Gastroesophageal sphincter (tissue), 4 donors: ENCODE measurements around the gene SCG2. TPM values are rescaled to one million over a fixed set of nuclear protein-coding genes. Genes with fewer than 3 reads are reported as not detected.

Experiments
- ATAC-seq: fragments of 150-250 bp; one replicate; pipeline ENCODE4 v1.9.1; 2016; ENCODE audit warnings: mild to moderate bottlenecking, moderate library complexity
- H3K27ac ChIP-seq, 4 donors: fragments of 200-600 bp; sonication (generic) in 3 of 4; 1 replicate in 3 of 4; 2 replicates in 1 of 4; pipeline ENCODE4 v1.5.1; 2016 to 2019
- H3K27me3 ChIP-seq: fragments of 200-600 bp; sonication (generic); one replicate; pipeline ENCODE4 v1.5.1; 2019
- H3K36me3 ChIP-seq, 2 donors: fragments of 200-600 bp; sonication (generic); one replicate each; pipeline ENCODE4 v1.5.1; 2019; ENCODE audit warnings: control low read depth in 1 of 2
- H3K4me1 ChIP-seq, 3 donors: fragments of 200-600 bp; sonication (generic); 1 replicate in 2 of 3; 2 replicates in 1 of 3; pipeline ENCODE4 v1.5.1; 2016 to 2019; ENCODE audit warnings: control low read depth in 2 of 3
- H3K4me3 ChIP-seq, 2 donors: fragments of 200-600 bp; sonication (generic); one replicate each; pipeline ENCODE4 v1.5.1; 2019; ENCODE audit warnings: mild to moderate bottlenecking in 1 of 2, moderate library complexity in 1 of 2
- H3K9me3 ChIP-seq, 3 donors: fragments of 200-600 bp; sonication (generic); one replicate each; pipeline ENCODE4 v1.5.1; 2017 to 2019; ENCODE audit warnings: control low read depth in 2 of 3
- EP300 ChIP-seq: sonication (generic); formaldehyde crosslinking; IDR thresholded peaks from one replicate; pipeline ENCODE4 v1.6.1; 2017; ENCODE audit warnings: antibody characterized with exemption, mild to moderate bottlenecking
- POLR2A ChIP-seq, 2 donors: fragments of 450-650 bp; IDR thresholded peaks; one replicate each; pipeline ENCODE4 v1.6.1; 2017; ENCODE audit warnings: antibody characterized with exemption in 2 of 2, mild to moderate bottlenecking in 2 of 2, moderate library complexity in 1 of 2
- POLR2AphosphoS5 ChIP-seq: sonication (generic); formaldehyde crosslinking; IDR thresholded peaks from one replicate; pipeline ENCODE4 v1.6.1; 2017; ENCODE audit warnings: antibody characterized with exemption
- WGBS, 2 donors: methylation state at CpG; one replicate each; pipeline ENCODE4 v1.1.5; 2018; ENCODE audit warnings: low coverage in 1 of 2; 5-methylcytosine and 5-hydroxymethylcytosine counted together
- total RNA-seq, 4 donors: library from RNA; depleted of rRNA; stranded (reverse); fragments of >200 nt; gene quantifications; one replicate each; pipeline ENCODE4 v1.1.0, GENCODE V29; 2016
- TF ChIP-seq, protein P1 (sequence below), 4 experiments: fragments of 200-600 bp in 2 of 4; fragments of 450-650 bp in 2 of 4; sonication (generic) in 1 of 4; IDR thresholded peaks; one replicate each; pipeline ENCODE4 v1.5.1; 2017 to 2019; ENCODE audit warnings: antibody characterized with exemption in 4 of 4, mild to moderate bottlenecking in 2 of 4, moderate library complexity in 2 of 4

The SCG2 gene, protein sequence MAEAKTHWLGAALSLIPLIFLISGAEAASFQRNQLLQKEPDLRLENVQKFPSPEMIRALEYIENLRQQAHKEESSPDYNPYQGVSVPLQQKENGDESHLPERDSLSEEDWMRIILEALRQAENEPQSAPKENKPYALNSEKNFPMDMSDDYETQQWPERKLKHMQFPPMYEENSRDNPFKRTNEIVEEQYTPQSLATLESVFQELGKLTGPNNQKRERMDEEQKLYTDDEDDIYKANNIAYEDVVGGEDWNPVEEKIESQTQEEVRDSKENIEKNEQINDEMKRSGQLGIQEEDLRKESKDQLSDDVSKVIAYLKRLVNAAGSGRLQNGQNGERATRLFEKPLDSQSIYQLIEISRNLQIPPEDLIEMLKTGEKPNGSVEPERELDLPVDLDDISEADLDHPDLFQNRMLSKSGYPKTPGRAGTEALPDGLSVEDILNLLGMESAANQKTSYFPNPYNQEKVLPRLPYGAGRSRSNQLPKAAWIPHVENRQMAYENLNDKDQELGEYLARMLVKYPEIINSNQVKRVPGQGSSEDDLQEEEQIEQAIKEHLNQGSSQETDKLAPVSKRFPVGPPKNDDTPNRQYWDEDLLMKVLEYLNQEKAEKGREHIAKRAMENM
- 1 to 10 TPM in 3 of 4 donors, under 1 TPM in 1; 0.78 to 8.4 (median 3.5) TPM for total RNA-seq

DNA sequence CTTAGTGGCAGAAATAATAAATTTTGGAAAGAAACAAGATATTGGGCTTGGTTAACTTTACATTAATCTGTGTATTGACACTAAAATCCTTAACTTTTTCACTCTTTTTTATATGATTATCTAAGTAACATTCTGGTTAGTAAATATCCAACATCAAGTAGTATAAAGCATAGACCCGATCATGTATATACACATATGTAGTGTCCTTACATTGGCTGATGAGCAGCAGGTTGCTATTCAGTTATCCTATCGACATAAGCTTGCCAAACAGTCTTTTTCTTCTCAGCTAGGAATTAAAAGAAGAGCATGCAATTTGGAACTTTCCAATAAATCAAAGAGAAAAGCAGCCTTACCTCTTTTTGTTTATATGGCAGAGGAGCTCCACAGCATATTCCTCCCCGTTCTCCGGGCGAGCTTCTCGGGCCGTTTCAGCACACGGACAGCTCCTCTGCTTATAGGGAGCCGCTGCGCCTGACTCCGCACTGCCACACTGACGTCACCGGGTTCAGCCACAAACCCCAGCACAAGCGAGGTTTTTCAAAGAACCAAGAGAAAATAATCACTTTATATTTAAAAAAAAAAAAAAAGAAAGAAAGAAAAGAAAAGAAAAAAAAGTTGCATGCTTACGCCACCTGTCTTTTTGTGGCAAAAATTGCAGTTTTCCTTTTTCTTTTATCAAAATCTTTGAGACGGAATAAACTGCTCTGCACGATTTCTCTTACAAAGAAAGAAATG lies at the start of gene SCG2:
Gene SCG2 (minus strand): TSS at position 430 of the 735 bp plus-strand sequence. CDS start 3,079 bp downstream, outside the sequence.
- Histone ChIP-seq H3K4me3 (no peak within 1 kb of the TSS), H3K9me3 (no peaks in the 10 kb centered on the region), H3K36me3 (no peaks in the 10 kb centered on the region), H3K27ac (no peak within 1 kb of the TSS), H3K27me3 (peaks cover 12% of the 10 kb centered on the region), H3K4me1 (no peaks in the 10 kb centered on the region)
- WGBS, 2 donors = 9 to 19% methylated on average over 5 to 13 of the region's 17 CpGs
- no peak for TF ChIP-seq POLR2AphosphoS5
- TF ChIP-seq, protein P1, sequence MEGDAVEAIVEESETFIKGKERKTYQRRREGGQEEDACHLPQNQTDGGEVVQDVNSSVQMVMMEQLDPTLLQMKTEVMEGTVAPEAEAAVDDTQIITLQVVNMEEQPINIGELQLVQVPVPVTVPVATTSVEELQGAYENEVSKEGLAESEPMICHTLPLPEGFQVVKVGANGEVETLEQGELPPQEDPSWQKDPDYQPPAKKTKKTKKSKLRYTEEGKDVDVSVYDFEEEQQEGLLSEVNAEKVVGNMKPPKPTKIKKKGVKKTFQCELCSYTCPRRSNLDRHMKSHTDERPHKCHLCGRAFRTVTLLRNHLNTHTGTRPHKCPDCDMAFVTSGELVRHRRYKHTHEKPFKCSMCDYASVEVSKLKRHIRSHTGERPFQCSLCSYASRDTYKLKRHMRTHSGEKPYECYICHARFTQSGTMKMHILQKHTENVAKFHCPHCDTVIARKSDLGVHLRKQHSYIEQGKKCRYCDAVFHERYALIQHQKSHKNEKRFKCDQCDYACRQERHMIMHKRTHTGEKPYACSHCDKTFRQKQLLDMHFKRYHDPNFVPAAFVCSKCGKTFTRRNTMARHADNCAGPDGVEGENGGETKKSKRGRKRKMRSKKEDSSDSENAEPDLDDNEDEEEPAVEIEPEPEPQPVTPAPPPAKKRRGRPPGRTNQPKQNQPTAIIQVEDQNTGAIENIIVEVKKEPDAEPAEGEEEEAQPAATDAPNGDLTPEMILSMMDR (IDR thresholded peaks at IDR 0.05) = peak; percentile 13 to 42 (median 20)
- peak; percentile 84 for ATAC-seq

DNA sequence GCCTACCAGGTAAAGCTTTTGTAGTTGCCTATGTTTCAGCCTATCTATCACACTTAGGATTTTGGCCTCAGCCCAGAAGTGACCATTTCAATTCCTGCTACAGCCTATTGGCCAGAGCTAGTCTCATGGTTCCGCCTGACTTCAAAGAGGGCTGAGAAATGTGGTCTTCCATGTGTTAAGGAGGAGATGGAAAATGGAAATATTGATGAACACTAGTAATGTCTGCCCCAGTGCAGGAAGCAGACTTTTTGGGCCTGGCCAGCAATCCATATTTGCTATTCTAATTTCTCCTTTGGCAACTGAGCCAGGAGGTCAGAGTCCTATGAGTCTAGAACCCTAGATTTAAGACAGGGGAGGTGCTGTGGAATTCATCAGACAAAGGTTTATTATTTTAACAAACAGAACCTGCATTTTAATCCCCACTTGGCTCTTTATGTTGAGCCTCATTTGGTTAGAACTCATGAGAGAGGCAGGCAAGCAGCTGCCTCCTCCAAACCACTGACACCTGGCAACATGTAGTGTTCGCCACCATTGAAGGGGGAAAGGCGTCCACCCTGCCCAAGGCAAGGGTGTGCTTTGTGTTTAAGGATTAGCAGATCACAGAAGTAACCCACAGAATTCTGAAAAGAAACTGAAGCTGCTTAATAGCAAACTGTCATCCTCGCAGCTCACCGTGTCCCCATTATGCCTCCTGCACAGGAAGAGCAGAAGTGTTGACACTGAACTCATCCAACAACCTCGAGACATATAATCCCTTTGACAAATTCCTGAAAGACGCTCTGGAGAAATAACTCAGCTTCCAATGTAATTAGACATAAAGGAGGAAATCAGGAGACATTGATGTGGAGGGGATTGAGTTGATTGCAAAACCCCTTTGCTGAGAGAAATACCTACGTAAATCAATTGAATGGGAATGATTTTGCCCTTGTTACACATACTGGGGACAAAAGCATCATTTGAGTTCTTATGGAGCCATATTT lies 47.7 kb upstream of the SCG2 start:
- 75 to 83% methylated on average over 2 to 8 of the region's 8 CpGs for WGBS, 2 donors
- Histone ChIP-seq H3K36me3 (no peaks in the 10 kb centered on the region), H3K27ac (no peak overlapping the region), H3K27me3 (no peaks in the 10 kb centered on the region), H3K4me3 (no peak overlapping the region), H3K9me3 (no peaks in the 10 kb centered on the region), H3K4me1 (no peaks in the 10 kb centered on the region)
- TF ChIP-seq POLR2A (IDR thresholded peaks at IDR 0.05) (no peak), POLR2AphosphoS5 (no peak), EP300 (no peak)
- TF ChIP-seq, protein P1 (IDR thresholded peaks at IDR 0.05) = no peak
- no peak for ATAC-seq

DNA sequence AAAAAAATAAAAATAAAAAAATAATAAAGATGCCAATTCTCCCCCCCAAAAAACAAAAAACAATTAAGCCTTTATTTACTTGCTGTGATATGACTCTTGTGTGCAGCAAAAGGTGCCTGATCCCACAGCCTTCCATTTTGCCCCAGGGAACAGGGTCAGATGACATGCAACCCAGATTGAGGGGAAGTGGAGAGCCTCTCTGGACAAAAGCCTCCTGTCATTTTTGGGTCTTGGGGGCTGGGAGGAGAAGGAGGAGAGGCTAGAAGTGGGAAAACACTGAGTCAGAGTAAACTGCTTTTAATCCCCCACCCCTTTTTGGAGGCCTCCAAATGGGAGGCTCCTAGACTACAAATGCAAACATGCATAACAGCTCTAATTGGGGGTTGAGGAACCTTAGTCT lies 46.6 kb upstream of the SCG2 start:
- no peaks in the 10 kb centered on the region for H3K9me3 ChIP-seq
- no peak overlapping the region for H3K4me3 ChIP-seq
- TF ChIP-seq POLR2AphosphoS5 (no peak), POLR2A (IDR thresholded peaks at IDR 0.05) (no peak), EP300 (no peak)
- TF ChIP-seq, protein P1 (IDR thresholded peaks at IDR 0.05) = no peak
- H3K27ac ChIP-seq = no peak overlapping the region
- H3K4me1 ChIP-seq = no peaks in the 10 kb centered on the region
- H3K36me3 ChIP-seq = no peaks in the 10 kb centered on the region
- no peak for ATAC-seq
- no peaks in the 10 kb centered on the region for H3K27me3 ChIP-seq

DNA sequence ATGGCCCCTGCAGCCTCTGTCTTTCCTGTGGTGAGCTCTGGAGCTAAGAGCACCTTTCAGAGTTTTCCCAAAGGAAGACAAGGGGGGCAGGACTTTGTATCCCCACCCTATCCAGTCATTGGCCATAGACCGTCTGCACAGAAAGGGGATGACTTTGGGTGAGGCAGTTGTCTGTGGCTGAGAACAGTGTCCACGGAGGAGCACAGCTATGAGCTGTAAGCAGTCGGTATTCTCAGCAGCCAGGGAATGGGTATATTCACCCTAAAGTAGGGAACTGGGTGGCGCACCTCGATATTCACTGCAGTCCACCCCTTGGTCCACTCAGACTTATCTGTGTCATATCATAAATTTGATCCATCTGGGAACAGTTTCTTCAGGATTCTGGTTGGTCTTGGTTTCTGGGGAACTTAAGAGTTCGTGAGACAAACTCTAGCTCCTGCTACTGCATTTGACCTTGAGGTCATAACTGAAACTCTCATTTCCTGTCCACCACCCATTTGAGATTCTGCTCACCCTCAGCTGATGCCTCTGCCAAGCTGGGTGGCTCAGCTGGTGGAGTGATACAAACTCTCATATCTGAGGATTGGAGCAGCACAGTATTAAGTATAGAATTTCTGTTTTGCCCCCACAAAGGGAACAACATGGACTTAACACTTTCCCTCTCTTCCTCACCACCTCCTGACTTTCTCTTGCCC lies 45.2 kb upstream of the SCG2 start:
- no peaks in the 10 kb centered on the region for H3K36me3 ChIP-seq
- TF ChIP-seq POLR2AphosphoS5 = no peak
- no peak for TF ChIP-seq EP300
- no peak for TF ChIP-seq POLR2A (IDR thresholded peaks at IDR 0.05)
- TF ChIP-seq, protein P1 (IDR thresholded peaks at IDR 0.05) = no peak
- H3K4me3 ChIP-seq = no peak overlapping the region
- no peak for ATAC-seq
- WGBS, 2 donors = 86 to 88% methylated on average over 3 to 5 of the region's 6 CpGs
- no peak overlapping the region for H3K27ac ChIP-seq
- H3K4me1 ChIP-seq = no peaks in the 10 kb centered on the region
- no peaks in the 10 kb centered on the region for H3K9me3 ChIP-seq
- H3K27me3 ChIP-seq = no peaks in the 10 kb centered on the region
